ENCODE data around the gene ANO7.

- TF ChIP-seq EZH2 (IDR thresholded peaks at IDR 0.05; ENCODE audit: insufficient read depth, poor library complexity, severe bottlenecking) (no peak), EZH2phosphoT487 (IDR thresholded peaks at IDR 0.05; ENCODE audit: insufficient read depth, low read depth) (no peak)
Observed at GRCh38 chr2:241209271-241209670, 20.8 kb downstream of the ANO7 start.

Data from GM23248 (cell line).